NCI-H460 (cell line): ENCODE measurements around the gene ASIC4. TPM values are rescaled to one million over a fixed set of nuclear protein-coding genes. Genes with fewer than 3 reads are reported as not detected.
A peak's percentile ranks its signal among the peaks of the same experiment; 100 is the strongest.

Experiments used
- DNase-seq: peaks from one replicate; pipeline ENCODE4 v3.0.0-alpha.2; 2016; ENCODE audit warnings: low read depth; ENCODE audit errors: extremely low read depth
- total RNA-seq: library from RNA; depleted of rRNA; stranded (reverse); fragments of >200 nt; shearing (Covaris generic); gene quantifications from 2 replicates; pipeline ENCODE4 v1.2.3, GENCODE V29; 2014

ASIC4 gene
- total RNA-seq, 1 experiment from 2014 or later: 0.17 TPM

- DNase-seq: no peak
Observed at GRCh38 chr2:219496247-219496824, 17.9 kb upstream of the ASIC4 start.

DNA sequence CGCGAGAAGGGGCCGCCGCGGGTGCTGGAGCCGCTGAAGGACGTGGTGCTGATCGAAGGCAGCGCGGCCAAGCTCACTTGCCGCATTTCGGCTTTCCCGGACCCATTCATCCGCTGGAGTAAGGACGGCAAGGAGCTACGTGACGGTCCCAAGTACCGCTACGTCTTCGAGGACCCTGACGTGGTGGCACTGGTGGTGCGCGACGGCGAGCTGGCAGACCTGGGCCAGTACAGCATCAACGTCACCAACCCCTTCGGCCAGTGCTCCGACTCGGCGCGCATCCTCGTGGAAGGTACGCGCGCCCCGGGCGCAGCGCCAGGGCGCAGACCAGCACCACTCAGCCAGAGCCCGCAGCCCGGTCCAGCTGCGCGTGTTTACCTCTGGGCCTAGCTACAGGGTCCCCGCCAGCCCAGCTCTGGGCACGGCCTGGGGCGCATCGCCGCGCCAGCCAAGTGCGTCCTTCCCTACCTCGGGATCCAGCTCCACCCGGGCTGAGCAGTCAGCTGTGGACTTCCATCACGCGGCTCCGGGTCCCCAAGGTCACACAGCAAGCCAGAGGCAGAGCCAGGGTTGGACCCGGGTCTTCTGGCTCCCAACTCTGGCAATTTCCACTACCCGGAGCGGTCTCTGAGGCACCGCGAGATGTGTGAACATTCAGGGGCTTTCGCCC is 17.3 kb upstream of the ASIC4 start:
- DNase-seq: no peak

DNA sequence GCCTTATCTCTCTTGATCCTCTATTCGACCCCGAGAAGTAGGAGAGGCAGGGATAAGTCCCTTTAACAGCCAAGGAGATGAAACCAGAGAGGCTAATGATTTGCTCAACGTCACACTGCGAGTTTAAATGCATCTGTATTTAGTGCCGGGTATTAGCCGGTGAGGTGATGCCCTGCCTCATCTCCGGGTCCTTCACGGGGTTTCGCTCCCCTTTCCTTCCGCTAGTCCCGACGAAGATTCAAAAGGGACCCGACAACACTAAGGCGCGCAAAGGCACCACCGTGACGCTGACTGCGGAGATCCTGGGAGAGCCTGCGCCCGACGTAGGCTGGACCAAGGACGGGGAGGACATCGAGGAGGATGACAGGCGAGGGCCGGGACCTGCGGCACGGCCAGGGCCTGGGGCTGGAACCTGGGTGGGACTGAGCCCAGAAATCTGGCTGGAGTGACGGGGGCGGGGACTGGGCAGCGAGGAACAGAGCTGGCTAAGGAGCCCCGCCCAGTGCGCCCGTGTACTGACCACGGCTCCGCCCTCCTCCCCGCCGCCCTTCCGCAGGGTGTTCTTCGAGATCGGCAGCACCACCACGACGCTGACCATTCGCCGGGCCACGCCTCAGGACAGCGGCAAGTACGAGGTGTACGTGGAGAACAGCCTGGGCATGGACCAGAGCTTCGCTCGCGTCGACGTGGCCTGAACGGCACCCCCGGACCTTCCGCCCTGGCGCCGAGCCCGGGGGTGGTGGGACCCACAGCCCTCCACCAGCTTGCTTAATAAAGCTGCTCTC is 16.6 kb upstream of the ASIC4 start:
- DNase-seq: peak; percentile 80

DNA sequence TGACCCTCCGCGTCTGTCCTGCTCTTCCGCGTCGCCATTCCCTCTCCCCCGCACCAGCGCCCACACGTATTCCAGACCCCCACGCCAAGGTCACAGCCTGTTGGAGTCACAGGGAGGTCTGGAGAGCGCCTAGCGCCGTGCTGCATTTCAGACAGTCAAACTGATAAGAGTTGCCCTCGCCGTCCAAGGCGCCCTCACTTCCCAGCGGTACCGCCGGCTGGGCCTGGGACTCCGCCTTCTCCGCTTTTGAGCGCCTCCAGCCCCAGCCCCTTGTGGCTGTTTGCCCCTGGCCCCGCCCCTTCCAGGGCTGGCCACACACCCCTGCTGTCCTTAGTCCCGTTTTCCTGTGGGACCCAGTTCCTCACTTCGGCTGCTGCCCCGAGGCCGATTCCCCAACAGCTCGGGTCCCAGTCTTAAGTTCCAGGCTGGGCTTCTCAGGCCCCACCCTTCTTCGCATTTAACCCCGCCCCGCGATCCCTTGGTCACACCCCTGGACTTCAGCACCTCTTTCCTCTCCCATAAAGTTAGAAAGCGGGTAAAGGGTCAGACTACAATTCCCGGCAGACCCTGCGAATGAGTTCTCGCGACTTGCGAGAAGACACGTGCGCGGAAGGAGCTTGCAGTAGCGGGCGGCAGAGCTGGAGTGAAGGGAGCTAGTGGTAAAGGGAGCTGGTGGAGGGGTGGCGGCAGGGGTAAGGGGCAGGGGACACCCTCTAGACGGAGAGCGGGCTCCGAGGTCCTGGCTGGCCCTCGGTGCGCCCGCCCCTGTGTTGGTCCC is 15.8 kb upstream of the ASIC4 start, which contains the start of gene GMPPA:
GMPPA (plus strand) TSS at position 612 of the 778 bp plus-strand sequence. CDS start 1,085 bp downstream, outside the sequence.
- peak; percentile 99 for DNase-seq

- DNase-seq: no peak
Observed at GRCh38 chr2:219499058-219499307, 15.3 kb upstream of the ASIC4 start.

DNA sequence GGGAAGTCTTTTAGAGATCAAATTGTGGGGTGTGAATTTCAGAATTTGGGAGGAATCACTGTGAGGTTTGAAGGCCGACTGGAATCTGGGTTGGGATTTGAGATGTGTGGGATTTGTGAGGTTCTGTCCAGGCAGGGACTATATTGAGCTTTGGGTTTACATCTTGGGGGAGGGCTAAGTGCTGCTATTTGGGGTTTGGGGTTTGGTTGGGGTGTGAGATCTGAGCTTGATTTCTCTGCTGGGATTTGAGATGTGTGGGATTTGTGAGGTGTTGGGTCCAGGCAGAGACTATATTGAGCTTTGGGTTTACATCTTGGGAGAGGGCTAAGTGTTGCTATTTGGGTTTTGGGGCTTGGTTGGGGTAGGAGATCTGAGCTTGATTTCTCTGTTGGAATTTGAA is 14.7 kb upstream of the ASIC4 start:
- no peak for DNase-seq

DNA sequence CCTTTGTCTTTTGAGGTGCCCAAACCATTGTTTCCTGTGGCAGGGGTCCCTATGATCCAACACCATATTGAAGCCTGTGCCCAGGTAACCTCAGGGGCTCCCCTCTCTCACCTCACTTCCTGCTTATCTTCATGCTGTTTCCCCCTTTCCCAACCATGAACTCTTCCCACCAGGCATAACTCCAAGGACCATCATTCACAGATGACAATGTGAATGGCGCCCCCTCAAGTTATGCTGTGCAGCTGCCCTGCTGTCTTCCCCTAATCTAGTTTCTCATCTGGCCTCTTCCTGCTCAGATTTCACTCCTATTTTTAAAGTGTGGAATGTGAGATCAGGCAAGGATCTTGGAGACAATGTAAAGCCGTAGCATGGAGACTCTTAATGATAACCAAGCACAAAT is 14.1 kb upstream of the ASIC4 start:
- DNase-seq: no peak

DNA sequence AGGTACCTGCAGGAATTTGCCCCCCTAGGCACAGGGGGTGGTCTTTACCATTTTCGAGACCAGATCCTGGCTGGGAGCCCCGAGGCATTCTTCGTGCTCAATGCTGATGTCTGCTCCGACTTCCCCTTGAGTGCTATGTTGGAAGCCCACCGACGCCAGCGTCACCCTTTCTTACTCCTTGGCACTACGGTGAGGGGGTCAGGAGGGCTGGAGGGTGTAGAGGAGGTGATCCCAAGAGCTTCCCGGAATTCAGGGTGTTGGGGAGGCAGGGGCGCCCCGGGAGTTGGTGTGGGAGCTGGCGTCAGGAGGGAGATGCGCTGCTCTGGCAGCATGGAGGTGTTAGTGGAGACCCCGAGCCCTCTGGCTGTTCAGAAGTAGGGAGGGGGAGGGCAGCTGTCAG is 12.4 kb upstream of the ASIC4 start:
- DNase-seq: no peak

GRCh38 chr2:219502618-219503017 is 11.7 kb upstream of the ASIC4 start:
- no peak for DNase-seq

- DNase-seq: no peak
Observed at GRCh38 chr2:219505585-219505984, 8.7 kb upstream of the ASIC4 start.

DNA sequence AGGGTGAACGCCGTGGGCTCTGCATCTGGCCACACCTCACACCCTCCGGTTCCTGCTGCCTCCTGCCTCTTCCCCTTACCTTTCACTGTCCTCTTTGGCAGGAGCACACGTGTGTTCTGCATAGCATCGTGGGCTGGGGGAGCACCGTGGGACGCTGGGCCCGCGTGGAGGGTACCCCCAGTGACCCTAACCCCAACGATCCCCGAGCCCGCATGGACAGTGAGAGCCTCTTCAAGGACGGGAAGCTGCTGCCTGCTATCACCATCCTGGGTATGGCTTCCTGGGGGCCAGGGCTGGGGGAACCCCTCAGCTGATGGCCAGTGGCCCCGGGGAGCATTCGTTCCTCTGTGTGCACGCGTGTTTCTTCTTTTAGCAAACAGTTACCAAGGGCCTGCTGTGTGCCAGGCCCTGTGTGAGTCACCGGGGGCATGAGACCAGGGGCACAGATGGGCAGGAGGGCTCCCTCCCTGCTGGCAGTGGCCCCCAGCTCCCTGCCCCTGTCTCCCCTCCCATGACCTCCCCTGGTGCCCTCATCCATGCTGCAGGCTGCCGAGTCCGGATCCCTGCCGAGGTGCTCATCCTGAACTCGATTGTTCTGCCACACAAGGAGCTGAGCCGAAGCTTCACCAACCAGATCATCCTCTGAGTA is 8.0 kb upstream of the ASIC4 start:
- no peak for DNase-seq

GRCh38 chr2:219506802-219507526 is 7.3 kb upstream of the ASIC4 start:
- DNase-seq: no peak

DNA sequence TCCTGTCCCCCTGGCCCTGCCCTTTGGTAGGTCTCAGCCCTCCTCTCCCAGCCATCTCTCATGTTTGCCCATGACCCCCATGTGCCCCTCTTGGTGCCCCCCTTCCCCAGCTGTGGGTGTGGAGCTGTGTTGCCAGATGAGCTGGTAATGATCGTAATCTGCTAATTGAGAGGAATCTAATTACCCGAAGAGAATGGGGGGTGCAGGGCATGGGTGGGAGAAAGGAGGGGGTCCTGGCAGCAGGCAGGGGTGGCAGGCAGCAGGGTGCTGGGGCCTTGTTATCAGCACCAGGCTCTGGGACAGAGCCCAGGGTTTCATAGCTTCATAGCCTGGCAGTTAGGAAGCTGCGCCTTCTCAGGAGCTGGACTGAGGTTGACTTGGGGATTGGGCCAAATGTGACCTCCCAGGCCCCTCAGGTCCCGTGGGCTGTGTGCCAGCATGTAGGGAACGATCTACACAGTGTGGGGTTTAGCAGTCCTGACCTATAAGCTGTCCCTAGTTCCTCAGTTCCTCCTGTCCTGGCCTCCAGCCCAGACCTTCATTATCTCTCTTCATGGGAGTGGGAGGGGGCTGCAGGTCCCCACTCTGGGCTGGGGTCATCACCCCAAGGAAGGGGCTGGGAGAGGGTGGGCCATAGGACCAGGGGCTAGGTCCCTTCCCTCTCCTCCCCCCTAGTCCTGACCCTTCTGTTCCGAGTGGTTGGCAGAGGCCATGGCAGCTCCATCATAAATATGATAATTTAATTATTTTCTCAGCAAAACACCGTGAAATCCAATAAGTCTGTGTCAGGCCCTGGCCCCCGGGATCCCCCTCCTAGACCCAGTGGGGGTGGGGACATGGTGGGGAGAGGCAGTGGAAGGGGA is 6.5 kb upstream of the ASIC4 start:
- DNase-seq: no peak

DNA sequence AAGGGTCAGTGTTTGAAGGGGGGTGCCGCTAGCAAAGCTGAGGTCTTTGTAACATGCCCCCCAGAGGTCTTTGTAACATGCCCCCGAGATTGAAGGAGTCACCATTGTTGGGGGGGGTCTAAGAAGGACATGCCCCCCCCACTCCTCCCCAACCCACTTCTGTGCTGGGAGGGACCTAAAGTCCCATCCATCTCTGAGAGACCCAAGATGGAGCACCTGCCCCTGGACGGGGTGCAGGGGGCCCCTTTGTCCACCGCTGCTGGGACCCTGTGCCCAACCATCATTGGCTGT is 5.9 kb upstream of the ASIC4 start:
- no peak for DNase-seq

- no peak for DNase-seq
Observed at GRCh38 chr2:219508971-219509779, 5.1 kb upstream of the ASIC4 start.

- peak; percentile 56 for DNase-seq
Observed at GRCh38 chr2:219509780-219510511, 4.3 kb upstream of the ASIC4 start.

GRCh38 chr2:219510512-219511135 is 3.7 kb upstream of the ASIC4 start:
- no peak for DNase-seq
